ENCODE measurements around the gene TNPO2. TPM values are rescaled to one million over a fixed set of nuclear protein-coding genes. Genes with fewer than 3 reads are reported as not detected.

The TNPO2 gene
- polyA plus RNA-seq, 1 experiment: 47.3 TPM

DNA sequence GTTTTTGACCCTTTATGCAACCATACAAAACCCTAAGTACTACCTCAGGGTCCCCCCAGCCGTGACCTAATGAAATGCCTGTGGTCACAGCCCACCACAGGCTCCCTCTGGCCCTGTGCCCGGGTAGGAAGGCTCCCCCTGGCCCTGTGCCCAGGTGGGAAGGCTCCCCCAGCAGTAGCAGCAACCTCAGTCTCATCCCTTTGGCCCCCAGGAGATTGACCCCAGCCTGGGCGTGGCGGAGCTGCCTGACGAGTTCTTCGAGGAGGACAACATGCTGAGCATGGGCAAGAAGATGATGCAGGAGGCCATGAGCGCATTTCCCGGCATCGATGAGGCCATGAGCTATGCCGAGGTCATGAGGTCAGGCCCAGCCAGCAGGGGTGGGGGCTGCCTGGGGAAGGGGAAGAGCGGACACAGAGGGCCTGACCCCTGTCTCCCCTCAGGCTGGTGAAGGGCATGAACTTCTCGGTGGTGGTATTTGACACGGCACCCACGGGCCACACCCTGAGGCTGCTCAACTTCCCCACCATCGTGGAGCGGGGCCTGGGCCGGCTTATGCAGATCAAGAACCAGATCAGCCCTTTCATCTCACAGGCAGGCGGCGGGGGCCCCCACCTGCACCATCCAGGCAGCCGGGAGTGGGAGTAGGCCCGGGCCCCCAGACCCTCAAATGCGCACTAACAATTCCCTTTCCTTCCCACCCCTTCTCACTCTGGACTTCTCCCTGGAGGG lies 21.6 kb upstream of the TNPO2 start:
- H3K27me3 ChIP-seq (ENCODE audit: control insufficient read depth, insufficient read depth, low read length): no peaks in the 10 kb centered on the region
- H3K4me3 ChIP-seq (ENCODE audit: low read depth, low read length): no peak overlapping the region
- CTCF ChIA-PET: interaction anchor here (0.9 to 2.4 kb wide), 3 partner anchors 12 to 21 kb away, joined by 3 to 9 read pairs (median 8); no protein-coding TSS in a partner anchor
- POLR2A ChIA-PET: no interaction called here
- no peak for DNase-seq (ENCODE audit: low read depth, low spot score)
- no peak overlapping the region for H3K27ac ChIP-seq (ENCODE audit: low read depth, low read length)
- peaks cover 13% of the 10 kb centered on the region for H3K9me3 ChIP-seq (ENCODE audit: control insufficient read depth, insufficient read depth, low read length)
- TF ChIP-seq, protein P1, sequence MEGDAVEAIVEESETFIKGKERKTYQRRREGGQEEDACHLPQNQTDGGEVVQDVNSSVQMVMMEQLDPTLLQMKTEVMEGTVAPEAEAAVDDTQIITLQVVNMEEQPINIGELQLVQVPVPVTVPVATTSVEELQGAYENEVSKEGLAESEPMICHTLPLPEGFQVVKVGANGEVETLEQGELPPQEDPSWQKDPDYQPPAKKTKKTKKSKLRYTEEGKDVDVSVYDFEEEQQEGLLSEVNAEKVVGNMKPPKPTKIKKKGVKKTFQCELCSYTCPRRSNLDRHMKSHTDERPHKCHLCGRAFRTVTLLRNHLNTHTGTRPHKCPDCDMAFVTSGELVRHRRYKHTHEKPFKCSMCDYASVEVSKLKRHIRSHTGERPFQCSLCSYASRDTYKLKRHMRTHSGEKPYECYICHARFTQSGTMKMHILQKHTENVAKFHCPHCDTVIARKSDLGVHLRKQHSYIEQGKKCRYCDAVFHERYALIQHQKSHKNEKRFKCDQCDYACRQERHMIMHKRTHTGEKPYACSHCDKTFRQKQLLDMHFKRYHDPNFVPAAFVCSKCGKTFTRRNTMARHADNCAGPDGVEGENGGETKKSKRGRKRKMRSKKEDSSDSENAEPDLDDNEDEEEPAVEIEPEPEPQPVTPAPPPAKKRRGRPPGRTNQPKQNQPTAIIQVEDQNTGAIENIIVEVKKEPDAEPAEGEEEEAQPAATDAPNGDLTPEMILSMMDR (IDR thresholded peaks at IDR 0.05; ENCODE audit: low read depth, low read length): no peak

DNA sequence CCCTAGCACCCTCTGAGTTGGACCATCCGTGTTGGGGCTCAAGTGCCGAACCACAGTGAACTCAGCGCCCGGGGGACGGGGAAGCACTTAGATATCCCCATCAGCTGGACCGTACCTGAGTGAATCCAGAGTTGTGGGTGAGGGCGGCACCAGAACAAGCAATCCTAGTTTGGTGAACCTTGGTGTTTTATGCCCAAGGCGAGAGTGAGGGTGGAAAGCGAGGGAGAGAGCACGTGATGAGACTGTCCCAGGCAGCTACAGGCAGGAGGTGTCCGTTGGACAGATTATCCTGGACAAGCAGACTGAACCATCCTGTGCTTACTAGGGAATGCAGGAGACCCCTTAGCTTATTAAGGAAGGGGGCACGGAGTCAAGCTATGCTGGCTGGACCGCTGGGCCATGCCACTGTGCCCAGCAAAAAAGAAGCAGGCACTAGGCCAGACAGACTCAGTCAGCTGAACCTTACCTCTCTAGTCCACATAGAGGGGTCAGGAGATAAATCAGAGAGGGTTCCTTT lies 14.2 kb upstream of the TNPO2 start:
- ChIA-PET POLR2A (interaction anchor here (0.7 to 1.5 kb wide), 3 partner anchors 16 to 42 kb away, joined by 3 to 19 read pairs (median 3); partner anchors contain the start of genes FBXW9 and TNPO2), CTCF (interaction anchor here (1.3 to 5.3 kb wide), 4 partner anchors 20 to 110 kb away, joined by 4 to 27 read pairs (median 9); no protein-coding TSS in a partner anchor)
- no peaks in the 10 kb centered on the region for H3K27me3 ChIP-seq (ENCODE audit: control insufficient read depth, insufficient read depth, low read length)
- TF ChIP-seq, protein P1 (IDR thresholded peaks at IDR 0.05; ENCODE audit: low read depth, low read length): no peak
- peak overlapping the region; percentile 99 for H3K4me3 ChIP-seq (ENCODE audit: low read depth, low read length)
- H3K27ac ChIP-seq (ENCODE audit: low read depth, low read length): no peak overlapping the region
- H3K9me3 ChIP-seq (ENCODE audit: control insufficient read depth, insufficient read depth, low read length): peaks cover 3% of the 10 kb centered on the region; the same call in 1 of the 2 replicates
- no peak for DNase-seq (ENCODE audit: low read depth, low spot score)

DNA sequence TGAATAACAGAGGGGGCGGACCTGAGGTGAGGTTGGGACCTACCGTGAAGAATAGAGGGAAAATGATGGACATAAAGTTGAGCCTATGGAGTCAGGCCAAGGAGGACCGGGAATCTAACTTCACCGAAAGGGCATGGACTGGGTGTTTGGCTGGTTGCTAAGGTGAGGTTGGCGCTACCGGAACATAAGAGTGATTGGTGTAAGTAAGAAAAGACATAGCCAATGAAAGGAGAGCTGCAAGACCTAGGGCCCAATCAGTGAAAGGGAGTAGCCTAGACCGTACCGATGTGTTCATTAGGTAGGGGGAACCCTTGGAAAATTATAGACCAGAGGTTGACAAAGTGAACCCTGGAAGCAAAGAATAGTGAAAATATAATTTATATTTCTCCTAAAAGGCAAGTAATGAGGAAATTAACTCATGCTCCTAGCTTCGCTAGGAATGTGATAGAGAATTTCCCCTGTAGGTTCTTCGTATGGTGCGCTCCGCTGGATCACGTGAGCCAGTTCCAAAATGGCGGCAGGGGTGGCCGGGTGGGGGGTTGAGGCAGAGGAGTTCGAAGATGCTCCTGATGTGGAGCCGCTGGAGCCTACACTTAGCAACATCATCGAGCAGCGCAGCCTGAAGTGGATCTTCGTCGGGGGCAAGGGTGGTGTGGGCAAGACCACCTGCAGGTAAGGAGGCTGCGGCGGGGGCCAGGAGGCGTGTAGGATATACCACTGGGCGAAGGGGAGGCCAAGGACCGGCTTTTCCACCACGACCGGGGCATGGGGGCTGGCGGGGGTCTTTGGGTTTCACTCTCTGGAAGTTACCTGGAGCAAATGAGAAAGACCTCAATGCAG lies 13.5 kb upstream of the TNPO2 start, which contains the start of gene GET3:
TSS of gene GET3 (plus strand) at position 503 of the 840 bp plus-strand sequence. CDS start at position 512, 9 bp downstream.
- Histone ChIP-seq H3K27ac (ENCODE audit: low read depth, low read length) (peak within 1 kb of the TSS; percentile 77), H3K9me3 (ENCODE audit: control insufficient read depth, insufficient read depth, low read length) (peaks cover 3% of the 10 kb centered on the region; the same call in 1 of the 2 replicates), H3K4me3 (ENCODE audit: low read depth, low read length) (peak within 1 kb of the TSS; percentile 99), H3K27me3 (ENCODE audit: control insufficient read depth, insufficient read depth, low read length) (no peaks in the 10 kb centered on the region)
- TF ChIP-seq, protein P1 (IDR thresholded peaks at IDR 0.05; ENCODE audit: low read depth, low read length): no peak
- ChIA-PET POLR2A (interaction anchor here (0.6 to 1.5 kb wide), 5 partner anchors 15 to 1360 kb away, joined by 3 to 19 read pairs (median 3); partner anchors contain the start of genes FBXW9, JUNB and TNPO2), CTCF (interaction anchor here (0.6 to 5.3 kb wide), 6 partner anchors 20 to 1611 kb away, joined by 3 to 27 read pairs (median 6); no protein-coding TSS in a partner anchor)
- peak; percentile 100 for DNase-seq (ENCODE audit: low read depth, low spot score)

DNA sequence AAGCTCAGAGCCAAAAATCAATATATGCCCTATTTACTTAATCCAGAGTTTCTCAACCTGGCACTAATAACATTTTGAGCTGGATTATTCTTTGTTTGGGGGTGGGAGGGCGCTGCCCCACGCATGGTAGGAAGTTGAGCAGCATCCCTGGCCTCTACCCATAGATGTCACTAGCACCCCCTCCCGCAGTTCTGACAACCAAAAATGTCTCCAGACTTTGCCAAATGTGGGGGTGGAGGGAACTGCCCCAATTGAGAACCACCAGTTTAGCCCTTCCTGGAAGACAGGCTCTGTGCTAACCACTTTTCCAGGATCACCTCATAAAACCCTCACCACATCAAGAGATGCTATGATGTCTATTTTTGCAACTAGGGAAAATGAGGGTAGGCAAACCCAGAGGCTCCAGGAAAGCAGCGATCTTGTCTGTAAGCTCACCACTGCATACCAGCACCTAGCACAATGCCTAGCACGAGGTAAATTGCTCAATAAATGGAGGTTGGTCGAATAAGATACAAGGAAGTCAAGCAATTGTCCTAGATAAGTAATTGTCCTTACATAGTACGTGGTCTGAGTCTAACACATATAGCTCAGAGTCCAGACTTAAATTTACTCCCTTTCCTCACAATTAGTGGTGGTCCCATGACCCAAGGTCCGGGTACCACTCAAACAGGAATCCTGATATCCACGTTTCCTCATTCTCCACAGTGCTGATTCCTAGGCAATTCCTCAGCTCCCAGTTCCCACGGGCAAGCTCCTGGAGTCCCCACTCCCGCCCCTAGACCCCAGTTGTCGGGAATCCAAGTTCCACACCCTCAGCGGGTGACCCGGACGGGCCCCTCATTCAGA lies 9.9 kb upstream of the TNPO2 start:
- no peak for DNase-seq (ENCODE audit: low read depth, low spot score)
- H3K27ac ChIP-seq (ENCODE audit: low read depth, low read length): peak overlapping the region; percentile 65
- ChIA-PET POLR2A (interaction anchor here (0.7 to 2.6 kb wide), 5 partner anchors 11 to 73 kb away, joined by 3 to 19 read pairs (median 4); partner anchors contain the start of genes FBXW9, JUNB, RNASEH2A and TNPO2), CTCF (interaction anchor here (0.5 to 4.0 kb wide), 8 partner anchors 8 to 114 kb away, joined by 3 to 22 read pairs (median 4); partner anchors contain the start of gene TNPO2)
- TF ChIP-seq, protein P1 (IDR thresholded peaks at IDR 0.05; ENCODE audit: low read depth, low read length): peak; percentile 49
- H3K27me3 ChIP-seq (ENCODE audit: control insufficient read depth, insufficient read depth, low read length): no peaks in the 10 kb centered on the region
- H3K4me3 ChIP-seq (ENCODE audit: low read depth, low read length): peak overlapping the region; percentile 89
- H3K9me3 ChIP-seq (ENCODE audit: control insufficient read depth, insufficient read depth, low read length): peaks cover 3% of the 10 kb centered on the region; the same call in 1 of the 2 replicates

All from AG04450 (cell line).